RPMI8226 (cell line): ENCODE data around the gene DAGLA.
"Not testable (repeated sequence)": the region's sequence is repeated elsewhere in the genome, so short reads cannot be mapped to it uniquely, and the experiment has no call there.

Source experiments
- DNase-seq: peaks from one replicate; pipeline ENCODE4 v3.0.0-alpha.2; 2015

DAGLA gene

GRCh38 chr11:61666684-61667297 is 13.4 kb upstream of the DAGLA start:
- no peak for DNase-seq

- no peak for DNase-seq
Measured at GRCh38 chr11:61667684-61668305, 12.4 kb upstream of the DAGLA start.

GRCh38 chr11:61669417-61669816 is 10.8 kb upstream of the DAGLA start:
- no peak for DNase-seq

- no peak for DNase-seq
Measured at GRCh38 chr11:61670626-61671025, 9.6 kb upstream of the DAGLA start.

GRCh38 chr11:61671527-61671926 is 8.7 kb upstream of the DAGLA start:
- peak; percentile 64 for DNase-seq

- DNase-seq: not testable (repeated sequence)
Measured at GRCh38 chr11:61673946-61674467, 6.2 kb upstream of the DAGLA start.

- no peak for DNase-seq
Measured at GRCh38 chr11:61675826-61676225, 4.4 kb upstream of the DAGLA start.

GRCh38 chr11:61679296-61679695 is 895 bp upstream of the DAGLA start:
- no peak for DNase-seq

- no peak for DNase-seq
Measured at GRCh38 chr11:61680622-61681221, 531 bp downstream of the DAGLA start.

GRCh38 chr11:61682093-61682732 is 2.0 kb downstream of the DAGLA start:
- DNase-seq: no peak

GRCh38 chr11:61682906-61683675 is 2.9 kb downstream of the DAGLA start:
- DNase-seq: no peak

GRCh38 chr11:61683961-61684869 is 4.0 kb downstream of the DAGLA start:
- no peak for DNase-seq

- DNase-seq: no peak
Measured at GRCh38 chr11:61684870-61685616, 4.9 kb downstream of the DAGLA start.

GRCh38 chr11:61685617-61685967 is 5.4 kb downstream of the DAGLA start:
- no peak for DNase-seq

- no peak for DNase-seq
Measured at GRCh38 chr11:61686066-61686465, 5.9 kb downstream of the DAGLA start.

- no peak for DNase-seq
Measured at GRCh38 chr11:61686469-61686868, 6.3 kb downstream of the DAGLA start.

GRCh38 chr11:61687420-61687819 is 7.2 kb downstream of the DAGLA start:
- DNase-seq: no peak

GRCh38 chr11:61688365-61689163 is 8.4 kb downstream of the DAGLA start:
- DNase-seq: no peak

GRCh38 chr11:61689164-61689496 is 8.9 kb downstream of the DAGLA start:
- DNase-seq: no peak

GRCh38 chr11:61690706-61691379 is 10.7 kb downstream of the DAGLA start:
- no peak for DNase-seq
